HG03159 (cell line): Measurements from ENCODE around the gene GNG8.

ENCODE experiments used
- ATAC-seq: cut with Tn5 transposase; IDR thresholded peaks from one replicate; pipeline ENCODE4 v1.9.1; 2021; ENCODE audit warnings: mild to moderate bottlenecking, moderate library complexity; ENCODE audit not compliant: unreplicated experiment

The GNG8 gene

GRCh38 chr19:46620716-46621115 is 15.3 kb downstream of the GNG8 start:
- no peak for ATAC-seq

DNA sequence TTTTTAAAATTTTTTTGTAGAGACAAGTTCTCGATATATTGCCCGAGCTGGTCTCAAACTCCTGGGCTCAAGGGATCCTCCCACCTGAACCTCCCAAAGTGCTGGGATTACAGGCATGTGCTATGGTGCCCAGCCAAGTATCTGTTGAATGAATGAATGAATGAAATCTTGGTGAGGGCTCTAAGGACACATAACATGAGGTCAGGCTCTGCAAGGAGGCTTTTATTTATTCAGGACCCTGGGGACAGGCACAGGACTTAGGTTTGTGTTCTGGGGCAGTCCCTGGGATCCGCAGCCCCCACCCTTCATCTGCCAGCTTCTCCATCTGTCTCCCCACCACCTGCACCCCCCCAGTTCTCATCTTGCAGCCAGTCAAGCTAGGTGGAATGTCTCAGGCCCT is 15.7 kb downstream of the GNG8 start:
- no peak for ATAC-seq

GRCh38 chr19:46618670-46619231 is 17.3 kb downstream of the GNG8 start:
- ATAC-seq: peak; percentile 37

GRCh38 chr19:46617601-46618000 is 18.4 kb downstream of the GNG8 start:
- ATAC-seq: no peak

DNA sequence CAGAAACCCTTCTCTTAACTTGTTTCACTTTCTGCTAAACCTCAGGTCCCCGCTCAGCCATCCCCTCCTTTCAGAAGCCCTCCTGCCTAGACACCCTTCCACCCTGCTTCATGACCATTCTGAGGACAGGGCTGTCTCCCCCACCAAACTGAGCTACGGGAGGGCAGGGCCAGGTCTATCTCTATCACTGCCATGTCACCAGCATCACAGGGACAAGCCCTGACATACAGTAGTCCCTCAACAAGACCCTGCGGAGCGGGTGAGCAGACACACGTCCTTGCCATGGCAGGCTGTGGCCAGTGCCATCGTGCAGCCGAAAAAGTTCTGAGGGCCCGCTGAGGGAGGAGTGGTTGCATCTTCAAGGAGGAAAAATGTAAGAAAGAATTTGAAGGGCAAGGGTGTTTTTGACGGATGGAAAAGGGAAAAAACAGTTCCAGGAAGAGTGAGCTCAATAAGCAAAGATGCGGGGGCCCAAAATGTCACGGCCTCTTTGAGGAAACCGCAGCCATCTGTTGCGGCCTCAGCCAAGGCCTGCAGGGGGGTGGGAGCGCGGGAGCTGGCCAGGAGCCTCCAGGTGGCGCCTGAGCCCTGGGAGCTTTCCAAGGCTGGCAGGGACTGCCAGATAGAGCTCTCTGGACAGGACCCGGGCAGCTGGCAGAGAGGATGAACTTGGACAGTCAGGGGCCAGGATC is 19.2 kb downstream of the GNG8 start:
- no peak for ATAC-seq

GRCh38 chr19:46615966-46616365 is 20.0 kb downstream of the GNG8 start:
- ATAC-seq: no peak

DNA sequence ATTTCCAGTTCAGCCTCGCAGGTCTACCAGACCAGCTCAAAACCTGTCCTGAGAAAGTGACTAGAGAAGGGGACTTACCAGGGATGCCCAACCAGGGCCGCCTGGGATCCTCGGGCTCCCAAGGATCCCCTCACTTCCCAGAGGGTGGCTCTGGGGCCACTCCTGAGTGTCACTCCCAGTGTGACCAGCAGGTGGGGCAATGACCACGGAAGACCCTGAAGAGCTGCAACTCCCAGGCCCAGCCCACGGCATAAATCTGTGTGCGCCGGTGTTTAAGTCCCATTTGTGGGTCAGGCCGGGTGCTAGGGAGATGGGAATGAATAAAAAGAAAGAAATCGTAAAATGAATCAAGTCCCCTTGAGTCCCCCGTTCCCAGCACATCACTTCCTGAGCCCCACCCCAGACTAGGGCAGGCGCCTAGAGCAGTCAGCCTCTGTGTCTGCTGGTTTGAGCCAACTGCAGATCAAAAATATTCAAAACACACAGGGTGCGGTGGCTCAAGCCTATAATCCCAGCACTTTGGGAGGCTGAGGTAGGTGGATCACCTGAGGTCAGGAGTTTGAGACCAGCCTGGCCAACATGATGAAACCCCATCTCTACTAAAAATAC is 21.8 kb downstream of the GNG8 start:
- no peak for ATAC-seq

DNA sequence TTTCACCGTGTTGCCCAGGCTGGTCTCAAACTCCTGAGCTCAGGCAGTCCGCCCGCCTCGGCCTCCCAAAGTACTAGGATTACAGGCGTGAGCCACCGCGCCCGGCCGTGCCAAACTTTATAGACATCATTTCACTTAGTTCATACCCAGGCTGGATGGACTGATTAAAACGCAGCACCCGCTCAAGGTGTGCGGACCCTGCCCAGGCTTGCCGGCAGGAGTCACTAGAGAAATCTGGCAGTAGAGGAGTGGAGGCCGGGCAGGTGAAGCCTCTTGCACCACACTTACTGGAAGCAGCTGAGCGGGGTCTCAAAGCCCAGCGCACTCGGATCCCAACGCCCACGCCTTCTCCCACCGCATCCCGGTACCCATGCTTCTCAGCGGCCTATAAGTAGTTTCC is 22.5 kb downstream of the GNG8 start:
- ATAC-seq: no peak

DNA sequence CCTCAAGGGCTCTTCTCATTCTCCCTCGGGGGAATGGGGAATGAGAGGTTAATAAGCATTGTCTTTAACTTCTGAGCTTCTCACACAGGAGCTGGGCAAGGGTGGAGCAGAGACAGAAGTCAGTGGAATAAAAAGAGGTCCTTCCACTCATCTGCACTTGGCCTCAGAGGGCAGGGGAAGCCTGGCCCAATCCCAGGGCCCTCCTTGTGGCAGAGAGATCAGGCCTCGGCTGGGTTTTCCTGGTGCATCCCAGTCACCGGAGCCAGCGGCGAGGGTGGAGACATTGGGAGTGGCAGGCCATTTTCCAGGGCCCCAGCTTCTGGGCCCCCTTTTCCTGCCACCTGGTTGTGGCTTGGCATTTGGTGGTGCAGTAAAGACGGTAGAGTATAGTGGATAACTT is 24.2 kb downstream of the GNG8 start:
- ATAC-seq: no peak

DNA sequence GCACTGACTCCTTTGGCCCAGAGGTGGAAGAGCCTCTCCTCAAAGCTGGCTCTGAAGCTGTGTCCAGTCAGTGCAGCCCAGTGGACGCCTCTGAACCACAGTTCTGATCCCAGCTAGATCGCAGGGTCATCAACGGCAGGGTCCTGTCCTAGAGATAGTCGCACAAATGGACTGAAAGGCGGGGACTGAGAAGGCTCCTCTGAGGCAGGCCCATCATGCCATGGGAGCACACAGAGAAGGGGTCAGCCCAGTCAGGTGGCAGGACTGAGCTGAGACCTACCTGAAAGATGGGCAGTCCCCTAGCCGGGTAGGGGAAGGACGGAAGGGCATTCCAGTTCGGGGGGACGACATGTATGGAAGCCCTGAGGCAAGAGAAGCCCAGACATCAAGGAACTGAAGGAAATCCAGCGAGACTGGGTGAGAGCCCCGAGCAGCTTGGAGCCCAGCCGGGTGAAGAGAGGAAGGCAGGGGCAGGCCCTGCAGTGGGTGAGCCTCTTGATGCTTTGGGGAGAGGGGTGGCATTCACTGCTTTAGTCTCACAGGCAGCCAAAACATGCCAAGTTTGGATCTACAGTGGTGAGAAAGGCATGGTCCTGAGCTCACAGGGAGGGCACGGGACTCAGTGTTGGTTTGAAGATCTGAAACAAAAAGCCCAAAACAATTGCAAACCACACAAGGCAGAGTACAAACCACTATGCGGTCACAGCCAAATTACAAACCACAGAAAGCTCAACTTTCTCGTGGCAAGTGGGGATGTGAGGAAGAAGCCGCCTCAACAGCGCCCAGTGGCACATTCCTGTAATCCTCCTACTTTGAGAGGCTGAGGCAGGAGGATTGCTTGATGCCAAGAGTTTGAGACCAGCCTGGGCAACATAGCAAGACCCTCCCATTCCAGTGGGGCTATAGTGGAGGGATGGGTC is 24.9 kb downstream of the GNG8 start:
- ATAC-seq: no peak

GRCh38 chr19:46610413-46610775 is 25.6 kb downstream of the GNG8 start:
- ATAC-seq: no peak

GRCh38 chr19:46609511-46610412 is 26.2 kb downstream of the GNG8 start:
- ATAC-seq: no peak

DNA sequence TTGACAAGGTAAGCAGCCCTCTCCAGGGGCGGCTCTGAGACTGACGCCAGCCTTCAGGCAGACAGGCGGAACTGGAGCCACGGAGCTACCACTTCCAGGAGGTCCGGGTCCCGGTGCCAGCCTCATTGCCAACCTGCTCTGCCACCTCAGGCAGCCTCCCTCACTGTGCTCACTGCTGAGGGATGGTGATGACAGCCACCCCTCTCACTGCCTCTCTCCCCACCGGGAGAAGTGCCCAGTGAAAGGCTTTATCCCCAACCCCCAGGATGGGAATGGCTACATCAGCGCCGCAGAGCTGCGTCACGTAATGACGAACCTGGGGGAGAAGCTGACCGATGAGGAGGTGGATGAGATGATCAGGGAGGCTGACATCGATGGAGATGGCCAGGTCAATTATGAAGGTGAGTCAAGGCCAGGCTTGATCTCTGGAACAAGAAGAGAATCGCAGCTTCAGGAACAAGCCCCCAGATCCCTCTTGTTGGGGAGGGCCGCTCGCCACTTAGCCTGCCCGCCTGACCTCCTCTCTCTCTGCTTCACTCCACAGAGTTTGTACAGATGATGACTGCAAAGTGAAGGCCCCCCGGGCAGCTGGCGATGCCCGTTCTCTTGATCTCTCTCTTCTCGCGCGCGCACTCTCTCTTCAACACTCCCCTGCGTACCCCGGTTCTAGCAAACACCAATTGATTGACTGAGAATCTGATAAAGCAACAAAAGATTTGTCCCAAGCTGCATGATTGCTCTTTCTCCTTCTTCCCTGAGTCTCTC is 27.2 kb downstream of the GNG8 start:
- no peak for ATAC-seq

DNA sequence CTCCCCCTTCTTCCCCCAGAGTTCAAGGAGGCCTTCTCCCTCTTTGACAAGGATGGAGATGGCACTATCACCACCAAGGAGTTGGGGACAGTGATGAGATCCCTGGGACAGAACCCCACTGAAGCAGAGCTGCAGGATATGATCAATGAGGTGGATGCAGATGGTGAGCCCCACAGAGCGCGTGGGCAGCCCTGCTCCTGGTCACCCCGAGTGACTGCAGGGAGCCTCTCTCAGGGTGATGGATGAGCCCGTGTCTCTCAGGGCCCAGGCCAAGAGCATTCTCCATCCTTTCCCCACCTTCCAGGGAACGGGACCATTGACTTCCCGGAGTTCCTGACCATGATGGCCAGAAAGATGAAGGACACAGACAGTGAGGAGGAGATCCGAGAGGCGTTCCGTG is 27.8 kb downstream of the GNG8 start:
- no peak for ATAC-seq

DNA sequence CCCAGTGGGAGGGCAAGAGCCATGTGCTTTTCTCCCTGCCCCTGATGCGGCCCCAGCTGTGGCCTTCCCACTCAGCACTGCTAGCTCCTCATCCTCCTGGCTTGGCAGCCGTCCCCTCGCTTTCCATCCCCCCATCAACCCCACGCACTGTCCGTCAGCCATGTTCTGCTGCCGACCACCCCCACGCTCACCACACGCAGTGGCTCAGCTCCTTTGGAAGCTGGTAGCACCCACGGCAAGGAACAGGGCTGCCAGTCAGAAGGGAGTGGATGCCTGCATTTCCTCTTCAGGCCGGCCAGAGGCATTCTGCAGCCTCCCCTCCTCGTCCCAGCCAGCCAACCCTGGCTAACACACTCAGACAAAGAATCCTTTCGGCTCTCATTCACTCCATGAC is 28.6 kb downstream of the GNG8 start:
- no peak for ATAC-seq

- ATAC-seq: no peak
Observed at GRCh38 chr19:46606681-46607447, 29.1 kb downstream of the GNG8 start.

- ATAC-seq: no peak
Observed at GRCh38 chr19:46606019-46606418, 30.0 kb downstream of the GNG8 start.

DNA sequence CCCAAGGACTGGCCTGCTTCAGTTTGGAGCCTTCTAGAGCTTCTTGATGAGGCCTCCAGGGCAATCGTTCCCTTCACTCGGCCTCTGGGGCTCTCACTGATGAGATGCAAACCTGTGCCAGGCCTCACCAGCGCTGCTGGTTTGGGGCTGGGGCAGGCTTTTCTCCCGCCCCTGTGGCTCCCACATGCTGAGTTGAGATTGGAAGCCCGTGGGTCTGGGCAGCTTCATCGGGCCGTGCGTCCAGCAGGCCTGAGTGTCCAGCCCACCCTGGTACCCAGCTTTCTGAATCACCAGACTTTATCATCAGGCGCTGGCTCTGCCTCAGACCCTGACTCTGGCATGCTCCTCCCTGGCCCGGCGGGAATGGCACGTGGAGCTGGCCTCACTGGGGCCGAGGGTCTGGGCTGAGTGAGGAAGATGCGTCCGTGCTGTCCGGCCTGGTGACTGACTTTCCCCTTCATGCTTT is 30.6 kb downstream of the GNG8 start:
- no peak for ATAC-seq

- ATAC-seq: no peak
Observed at GRCh38 chr19:46604781-46605355, 31.1 kb downstream of the GNG8 start.
